WTC11 (cell line): ENCODE data around the gene KLHL29. TPM values are rescaled to one million over a fixed set of nuclear protein-coding genes. Genes with fewer than 3 reads are reported as not detected.

Experiments
- ATAC-seq: fragments of 200-7000 bp; cut with Tn5 transposase; 2 replicates; pipeline ENCODE4 v1.10.0; 2021; ENCODE audit warnings: mild to moderate bottlenecking, moderate library complexity
- CTCF ChIA-PET: fragments of 300-600 bp; sonication (Branson Sonifier 250); formaldehyde crosslinking; loops from one replicate; lab custom pipeline; 2021; ENCODE audit warnings: antibody characterized with exemption; lab: Charles Lee
- POLR2A ChIA-PET: fragments of 350-600 bp; sonication (Branson Sonifier 250); formaldehyde crosslinking; loops from one replicate; lab custom pipeline; 2021; ENCODE audit warnings: antibody characterized with exemption; lab: Charles Lee
- DNase-seq: peaks from one replicate; pipeline ENCODE4 v3.0.0; 2021; ENCODE audit warnings: low spot score
- H3K27ac Mint-ChIP-seq: 2 replicates; pipeline ENCODE4 v1.8.0; 2021; ENCODE audit warnings: mixed read lengths
- H3K27me3 Mint-ChIP-seq: 2 replicates; pipeline ENCODE4 v1.8.0; 2021; ENCODE audit warnings: low read depth, mild to moderate bottlenecking, moderate library complexity, mixed read lengths
- H3K36me3 Mint-ChIP-seq: 2 replicates; pipeline ENCODE4 v1.8.0; 2021; ENCODE audit warnings: mixed read lengths
- H3K4me1 Mint-ChIP-seq: 2 replicates; pipeline ENCODE4 v1.8.0; 2022; ENCODE audit warnings: mixed read lengths
- H3K4me3 Mint-ChIP-seq: 2 replicates; pipeline ENCODE4 v1.8.0; 2021; ENCODE audit warnings: mild to moderate bottlenecking, moderate library complexity, mixed read lengths
- H3K9me3 Mint-ChIP-seq: 2 replicates; pipeline ENCODE4 v1.8.0; 2021; ENCODE audit warnings: mixed read lengths
- FOXK1 ChIP-seq: sonication (generic); formaldehyde crosslinking; IDR thresholded peaks from 2 replicates; pipeline ENCODE4 v1.8.0; 2022; ENCODE audit warnings: mild to moderate bottlenecking, moderate library complexity, missing genetic modification reagents
- HMGA2 ChIP-seq: fragments of 250-450 bp; sonication (Bioruptor Pico); IDR thresholded peaks from 2 replicates; pipeline ENCODE4 v1.4.0; 2021; ENCODE audit warnings: mild to moderate bottlenecking, moderate library complexity
- JAZF1 ChIP-seq: fragments of 250-450 bp; sonication (Bioruptor Pico); IDR thresholded peaks from 2 replicates; pipeline ENCODE4 v1.9.0; 2021; ENCODE audit warnings: moderate library complexity, mild to moderate bottlenecking, inconsistent platforms
- MYBL2 ChIP-seq: sonication (generic); formaldehyde crosslinking; IDR thresholded peaks from 2 replicates; pipeline ENCODE4 v1.8.1; 2023; ENCODE audit warnings: mild to moderate bottlenecking, moderate library complexity, missing genetic modification reagents
- NFYB ChIP-seq: sonication (generic); formaldehyde crosslinking; conservative IDR thresholded peaks from 2 replicates; pipeline ENCODE4 v1.8.0; 2022; ENCODE audit warnings: low read depth, missing genetic modification reagents
- PRRX2 ChIP-seq: fragments of 250-450 bp; sonication (Bioruptor Pico); IDR thresholded peaks from 2 replicates; pipeline ENCODE4 v1.8.0; 2021; ENCODE audit warnings: mild to moderate bottlenecking
- SMAD3 ChIP-seq: sonication (generic); formaldehyde crosslinking; IDR thresholded peaks from 2 replicates; pipeline ENCODE4 v1.8.0; 2022; ENCODE audit warnings: missing genetic modification reagents, mild to moderate bottlenecking, borderline replicate concordance
- TEAD1 ChIP-seq: sonication (generic); formaldehyde crosslinking; IDR thresholded peaks from 2 replicates; pipeline ENCODE4 v1.8.0; 2022; ENCODE audit warnings: mild to moderate bottlenecking, missing genetic modification reagents
- ZNF317 ChIP-seq: sonication (generic); formaldehyde crosslinking; IDR thresholded peaks from 2 replicates; pipeline ENCODE4 v1.8.1; 2023; ENCODE audit warnings: low read depth, mild to moderate bottlenecking, moderate library complexity, missing genetic modification reagents, borderline replicate concordance
- total RNA-seq: library from RNA; stranded (reverse); gene quantifications from 3 replicates; pipeline ENCODE4 v1.2.3, GENCODE V29; 2021
- TF ChIP-seq, protein P1 (sequence below): fragments of 200-600 bp; IDR thresholded peaks from 2 replicates; pipeline ENCODE4 v1.8.0; 2022; ENCODE audit warnings: antibody characterized with exemption
- TF ChIP-seq, protein P2 (sequence below): sonication (generic); formaldehyde crosslinking; IDR thresholded peaks from 2 replicates; pipeline ENCODE4 v1.8.0; 2022; ENCODE audit warnings: mild to moderate bottlenecking, missing genetic modification reagents
- TF ChIP-seq, protein P3 (sequence below): sonication (generic); formaldehyde crosslinking; IDR thresholded peaks from 2 replicates; pipeline ENCODE4 v1.8.1; 2023; ENCODE audit warnings: mild to moderate bottlenecking, missing genetic modification reagents, borderline replicate concordance
- TF ChIP-seq, protein P4 (sequence below): sonication (generic); formaldehyde crosslinking; IDR thresholded peaks from 2 replicates; pipeline ENCODE4 v1.8.1; 2022; ENCODE audit warnings: low read depth, mild to moderate bottlenecking, moderate library complexity, missing genetic modification reagents, borderline replicate concordance
- TF ChIP-seq, protein P5 (sequence below): sonication (generic); formaldehyde crosslinking; IDR thresholded peaks from 2 replicates; pipeline ENCODE4 v1.8.0; 2023; ENCODE audit warnings: missing genetic modification reagents, mild to moderate bottlenecking, borderline replicate concordance
- TF ChIP-seq, protein P6 (sequence below): sonication (generic); formaldehyde crosslinking; IDR thresholded peaks from 2 replicates; pipeline ENCODE4 v1.8.1; 2023; ENCODE audit warnings: mild to moderate bottlenecking, missing genetic modification reagents
- TF ChIP-seq, protein P7 (sequence below): sonication (generic); formaldehyde crosslinking; IDR thresholded peaks from 2 replicates; pipeline ENCODE4 v1.8.0; 2022; ENCODE audit warnings: missing genetic modification reagents

Gene KLHL29
- total RNA-seq, 1 experiment from 2014 or later, result 7.1 TPM

DNA sequence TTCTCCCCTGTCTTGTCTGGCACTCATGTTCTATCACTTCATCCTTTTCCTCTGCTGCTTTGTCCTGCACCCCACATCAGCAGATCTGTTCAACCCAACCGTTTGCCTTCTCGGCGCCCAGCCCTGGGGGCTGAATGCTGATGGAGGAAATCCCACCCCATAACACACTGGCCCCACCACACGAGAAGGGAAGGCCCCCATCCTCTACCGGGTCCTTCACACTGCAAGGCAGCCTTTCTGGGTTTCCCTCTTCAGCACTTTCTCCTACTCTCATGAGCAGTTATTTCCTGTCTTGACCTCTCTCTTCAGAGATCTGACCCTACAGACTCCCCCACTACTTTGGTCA is 314.6 kb downstream of the KLHL29 start:
- no peak for ATAC-seq

More for the DNA sequence above, 314.6 kb downstream of the KLHL29 start:
- H3K9me3 Mint-ChIP-seq, result peaks cover 13% of the 10 kb centered on the region
- H3K4me1 Mint-ChIP-seq, result peaks cover 14% of the 10 kb centered on the region
- POLR2A ChIA-PET, result no interaction called here
- H3K27me3 Mint-ChIP-seq, result no peaks in the 10 kb centered on the region
- CTCF ChIA-PET, result interaction anchor here (1.3 kb wide), 1 partner anchor 75 kb away, joined by 4 read pairs; no protein-coding TSS in a partner anchor
- TF ChIP-seq SMAD3 (CRISPR knock-in tag), result no peak
- no peak for TF ChIP-seq HMGA2 (CRISPR knock-in tag)
- TF ChIP-seq, protein P1, sequence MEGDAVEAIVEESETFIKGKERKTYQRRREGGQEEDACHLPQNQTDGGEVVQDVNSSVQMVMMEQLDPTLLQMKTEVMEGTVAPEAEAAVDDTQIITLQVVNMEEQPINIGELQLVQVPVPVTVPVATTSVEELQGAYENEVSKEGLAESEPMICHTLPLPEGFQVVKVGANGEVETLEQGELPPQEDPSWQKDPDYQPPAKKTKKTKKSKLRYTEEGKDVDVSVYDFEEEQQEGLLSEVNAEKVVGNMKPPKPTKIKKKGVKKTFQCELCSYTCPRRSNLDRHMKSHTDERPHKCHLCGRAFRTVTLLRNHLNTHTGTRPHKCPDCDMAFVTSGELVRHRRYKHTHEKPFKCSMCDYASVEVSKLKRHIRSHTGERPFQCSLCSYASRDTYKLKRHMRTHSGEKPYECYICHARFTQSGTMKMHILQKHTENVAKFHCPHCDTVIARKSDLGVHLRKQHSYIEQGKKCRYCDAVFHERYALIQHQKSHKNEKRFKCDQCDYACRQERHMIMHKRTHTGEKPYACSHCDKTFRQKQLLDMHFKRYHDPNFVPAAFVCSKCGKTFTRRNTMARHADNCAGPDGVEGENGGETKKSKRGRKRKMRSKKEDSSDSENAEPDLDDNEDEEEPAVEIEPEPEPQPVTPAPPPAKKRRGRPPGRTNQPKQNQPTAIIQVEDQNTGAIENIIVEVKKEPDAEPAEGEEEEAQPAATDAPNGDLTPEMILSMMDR, result no peak
- no peak for TF ChIP-seq TEAD1 (CRISPR knock-in tag)
- TF ChIP-seq, protein P2, sequence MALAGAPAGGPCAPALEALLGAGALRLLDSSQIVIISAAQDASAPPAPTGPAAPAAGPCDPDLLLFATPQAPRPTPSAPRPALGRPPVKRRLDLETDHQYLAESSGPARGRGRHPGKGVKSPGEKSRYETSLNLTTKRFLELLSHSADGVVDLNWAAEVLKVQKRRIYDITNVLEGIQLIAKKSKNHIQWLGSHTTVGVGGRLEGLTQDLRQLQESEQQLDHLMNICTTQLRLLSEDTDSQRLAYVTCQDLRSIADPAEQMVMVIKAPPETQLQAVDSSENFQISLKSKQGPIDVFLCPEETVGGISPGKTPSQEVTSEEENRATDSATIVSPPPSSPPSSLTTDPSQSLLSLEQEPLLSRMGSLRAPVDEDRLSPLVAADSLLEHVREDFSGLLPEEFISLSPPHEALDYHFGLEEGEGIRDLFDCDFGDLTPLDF (CRISPR knock-in tag), result no peak
- TF ChIP-seq ZNF317 (CRISPR knock-in tag), result no peak
- TF ChIP-seq, protein P3, sequence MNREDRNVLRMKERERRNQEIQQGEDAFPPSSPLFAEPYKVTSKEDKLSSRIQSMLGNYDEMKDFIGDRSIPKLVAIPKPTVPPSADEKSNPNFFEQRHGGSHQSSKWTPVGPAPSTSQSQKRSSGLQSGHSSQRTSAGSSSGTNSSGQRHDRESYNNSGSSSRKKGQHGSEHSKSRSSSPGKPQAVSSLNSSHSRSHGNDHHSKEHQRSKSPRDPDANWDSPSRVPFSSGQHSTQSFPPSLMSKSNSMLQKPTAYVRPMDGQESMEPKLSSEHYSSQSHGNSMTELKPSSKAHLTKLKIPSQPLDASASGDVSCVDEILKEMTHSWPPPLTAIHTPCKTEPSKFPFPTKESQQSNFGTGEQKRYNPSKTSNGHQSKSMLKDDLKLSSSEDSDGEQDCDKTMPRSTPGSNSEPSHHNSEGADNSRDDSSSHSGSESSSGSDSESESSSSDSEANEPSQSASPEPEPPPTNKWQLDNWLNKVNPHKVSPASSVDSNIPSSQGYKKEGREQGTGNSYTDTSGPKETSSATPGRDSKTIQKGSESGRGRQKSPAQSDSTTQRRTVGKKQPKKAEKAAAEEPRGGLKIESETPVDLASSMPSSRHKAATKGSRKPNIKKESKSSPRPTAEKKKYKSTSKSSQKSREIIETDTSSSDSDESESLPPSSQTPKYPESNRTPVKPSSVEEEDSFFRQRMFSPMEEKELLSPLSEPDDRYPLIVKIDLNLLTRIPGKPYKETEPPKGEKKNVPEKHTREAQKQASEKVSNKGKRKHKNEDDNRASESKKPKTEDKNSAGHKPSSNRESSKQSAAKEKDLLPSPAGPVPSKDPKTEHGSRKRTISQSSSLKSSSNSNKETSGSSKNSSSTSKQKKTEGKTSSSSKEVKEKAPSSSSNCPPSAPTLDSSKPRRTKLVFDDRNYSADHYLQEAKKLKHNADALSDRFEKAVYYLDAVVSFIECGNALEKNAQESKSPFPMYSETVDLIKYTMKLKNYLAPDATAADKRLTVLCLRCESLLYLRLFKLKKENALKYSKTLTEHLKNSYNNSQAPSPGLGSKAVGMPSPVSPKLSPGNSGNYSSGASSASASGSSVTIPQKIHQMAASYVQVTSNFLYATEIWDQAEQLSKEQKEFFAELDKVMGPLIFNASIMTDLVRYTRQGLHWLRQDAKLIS (CRISPR knock-in tag), result no peak
- no peak for TF ChIP-seq PRRX2
- TF ChIP-seq NFYB (CRISPR knock-in tag), result no peak
- TF ChIP-seq, protein P4, sequence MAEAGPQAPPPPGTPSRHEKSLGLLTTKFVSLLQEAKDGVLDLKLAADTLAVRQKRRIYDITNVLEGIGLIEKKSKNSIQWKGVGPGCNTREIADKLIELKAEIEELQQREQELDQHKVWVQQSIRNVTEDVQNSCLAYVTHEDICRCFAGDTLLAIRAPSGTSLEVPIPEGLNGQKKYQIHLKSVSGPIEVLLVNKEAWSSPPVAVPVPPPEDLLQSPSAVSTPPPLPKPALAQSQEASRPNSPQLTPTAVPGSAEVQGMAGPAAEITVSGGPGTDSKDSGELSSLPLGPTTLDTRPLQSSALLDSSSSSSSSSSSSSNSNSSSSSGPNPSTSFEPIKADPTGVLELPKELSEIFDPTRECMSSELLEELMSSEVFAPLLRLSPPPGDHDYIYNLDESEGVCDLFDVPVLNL (CRISPR knock-in tag), result no peak
- TF ChIP-seq FOXK1 (CRISPR knock-in tag), result no peak
- TF ChIP-seq, protein P5, sequence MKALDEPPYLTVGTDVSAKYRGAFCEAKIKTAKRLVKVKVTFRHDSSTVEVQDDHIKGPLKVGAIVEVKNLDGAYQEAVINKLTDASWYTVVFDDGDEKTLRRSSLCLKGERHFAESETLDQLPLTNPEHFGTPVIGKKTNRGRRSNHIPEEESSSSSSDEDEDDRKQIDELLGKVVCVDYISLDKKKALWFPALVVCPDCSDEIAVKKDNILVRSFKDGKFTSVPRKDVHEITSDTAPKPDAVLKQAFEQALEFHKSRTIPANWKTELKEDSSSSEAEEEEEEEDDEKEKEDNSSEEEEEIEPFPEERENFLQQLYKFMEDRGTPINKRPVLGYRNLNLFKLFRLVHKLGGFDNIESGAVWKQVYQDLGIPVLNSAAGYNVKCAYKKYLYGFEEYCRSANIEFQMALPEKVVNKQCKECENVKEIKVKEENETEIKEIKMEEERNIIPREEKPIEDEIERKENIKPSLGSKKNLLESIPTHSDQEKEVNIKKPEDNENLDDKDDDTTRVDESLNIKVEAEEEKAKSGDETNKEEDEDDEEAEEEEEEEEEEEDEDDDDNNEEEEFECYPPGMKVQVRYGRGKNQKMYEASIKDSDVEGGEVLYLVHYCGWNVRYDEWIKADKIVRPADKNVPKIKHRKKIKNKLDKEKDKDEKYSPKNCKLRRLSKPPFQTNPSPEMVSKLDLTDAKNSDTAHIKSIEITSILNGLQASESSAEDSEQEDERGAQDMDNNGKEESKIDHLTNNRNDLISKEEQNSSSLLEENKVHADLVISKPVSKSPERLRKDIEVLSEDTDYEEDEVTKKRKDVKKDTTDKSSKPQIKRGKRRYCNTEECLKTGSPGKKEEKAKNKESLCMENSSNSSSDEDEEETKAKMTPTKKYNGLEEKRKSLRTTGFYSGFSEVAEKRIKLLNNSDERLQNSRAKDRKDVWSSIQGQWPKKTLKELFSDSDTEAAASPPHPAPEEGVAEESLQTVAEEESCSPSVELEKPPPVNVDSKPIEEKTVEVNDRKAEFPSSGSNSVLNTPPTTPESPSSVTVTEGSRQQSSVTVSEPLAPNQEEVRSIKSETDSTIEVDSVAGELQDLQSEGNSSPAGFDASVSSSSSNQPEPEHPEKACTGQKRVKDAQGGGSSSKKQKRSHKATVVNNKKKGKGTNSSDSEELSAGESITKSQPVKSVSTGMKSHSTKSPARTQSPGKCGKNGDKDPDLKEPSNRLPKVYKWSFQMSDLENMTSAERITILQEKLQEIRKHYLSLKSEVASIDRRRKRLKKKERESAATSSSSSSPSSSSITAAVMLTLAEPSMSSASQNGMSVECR, result no peak
- TF ChIP-seq, protein P6, sequence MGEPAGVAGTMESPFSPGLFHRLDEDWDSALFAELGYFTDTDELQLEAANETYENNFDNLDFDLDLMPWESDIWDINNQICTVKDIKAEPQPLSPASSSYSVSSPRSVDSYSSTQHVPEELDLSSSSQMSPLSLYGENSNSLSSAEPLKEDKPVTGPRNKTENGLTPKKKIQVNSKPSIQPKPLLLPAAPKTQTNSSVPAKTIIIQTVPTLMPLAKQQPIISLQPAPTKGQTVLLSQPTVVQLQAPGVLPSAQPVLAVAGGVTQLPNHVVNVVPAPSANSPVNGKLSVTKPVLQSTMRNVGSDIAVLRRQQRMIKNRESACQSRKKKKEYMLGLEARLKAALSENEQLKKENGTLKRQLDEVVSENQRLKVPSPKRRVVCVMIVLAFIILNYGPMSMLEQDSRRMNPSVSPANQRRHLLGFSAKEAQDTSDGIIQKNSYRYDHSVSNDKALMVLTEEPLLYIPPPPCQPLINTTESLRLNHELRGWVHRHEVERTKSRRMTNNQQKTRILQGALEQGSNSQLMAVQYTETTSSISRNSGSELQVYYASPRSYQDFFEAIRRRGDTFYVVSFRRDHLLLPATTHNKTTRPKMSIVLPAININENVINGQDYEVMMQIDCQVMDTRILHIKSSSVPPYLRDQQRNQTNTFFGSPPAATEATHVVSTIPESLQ (CRISPR knock-in tag), result no peak
- no peak for TF ChIP-seq JAZF1
- TF ChIP-seq, protein P7, sequence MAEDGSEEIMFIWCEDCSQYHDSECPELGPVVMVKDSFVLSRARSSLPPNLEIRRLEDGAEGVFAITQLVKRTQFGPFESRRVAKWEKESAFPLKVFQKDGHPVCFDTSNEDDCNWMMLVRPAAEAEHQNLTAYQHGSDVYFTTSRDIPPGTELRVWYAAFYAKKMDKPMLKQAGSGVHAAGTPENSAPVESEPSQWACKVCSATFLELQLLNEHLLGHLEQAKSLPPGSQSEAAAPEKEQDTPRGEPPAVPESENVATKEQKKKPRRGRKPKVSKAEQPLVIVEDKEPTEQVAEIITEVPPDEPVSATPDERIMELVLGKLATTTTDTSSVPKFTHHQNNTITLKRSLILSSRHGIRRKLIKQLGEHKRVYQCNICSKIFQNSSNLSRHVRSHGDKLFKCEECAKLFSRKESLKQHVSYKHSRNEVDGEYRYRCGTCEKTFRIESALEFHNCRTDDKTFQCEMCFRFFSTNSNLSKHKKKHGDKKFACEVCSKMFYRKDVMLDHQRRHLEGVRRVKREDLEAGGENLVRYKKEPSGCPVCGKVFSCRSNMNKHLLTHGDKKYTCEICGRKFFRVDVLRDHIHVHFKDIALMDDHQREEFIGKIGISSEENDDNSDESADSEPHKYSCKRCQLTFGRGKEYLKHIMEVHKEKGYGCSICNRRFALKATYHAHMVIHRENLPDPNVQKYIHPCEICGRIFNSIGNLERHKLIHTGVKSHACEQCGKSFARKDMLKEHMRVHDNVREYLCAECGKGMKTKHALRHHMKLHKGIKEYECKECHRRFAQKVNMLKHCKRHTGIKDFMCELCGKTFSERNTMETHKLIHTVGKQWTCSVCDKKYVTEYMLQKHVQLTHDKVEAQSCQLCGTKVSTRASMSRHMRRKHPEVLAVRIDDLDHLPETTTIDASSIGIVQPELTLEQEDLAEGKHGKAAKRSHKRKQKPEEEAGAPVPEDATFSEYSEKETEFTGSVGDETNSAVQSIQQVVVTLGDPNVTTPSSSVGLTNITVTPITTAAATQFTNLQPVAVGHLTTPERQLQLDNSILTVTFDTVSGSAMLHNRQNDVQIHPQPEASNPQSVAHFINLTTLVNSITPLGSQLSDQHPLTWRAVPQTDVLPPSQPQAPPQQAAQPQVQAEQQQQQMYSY (CRISPR knock-in tag), result no peak
- no peak for TF ChIP-seq MYBL2
- H3K36me3 Mint-ChIP-seq, result peaks cover 24% of the 10 kb centered on the region
- no peak overlapping the region for H3K4me3 Mint-ChIP-seq
- H3K27ac Mint-ChIP-seq, result no peak overlapping the region
- no peak for DNase-seq
